HG03469 (cell line): Measurements from ENCODE around the gene TMF1.

ENCODE experiments used
- ATAC-seq: cut with Tn5 transposase; IDR thresholded peaks from one replicate; pipeline ENCODE4 v1.9.1; 2021; ENCODE audit warnings: mild to moderate bottlenecking, moderate library complexity, moderate number of reproducible peaks; ENCODE audit not compliant: unreplicated experiment

Gene TMF1

DNA sequence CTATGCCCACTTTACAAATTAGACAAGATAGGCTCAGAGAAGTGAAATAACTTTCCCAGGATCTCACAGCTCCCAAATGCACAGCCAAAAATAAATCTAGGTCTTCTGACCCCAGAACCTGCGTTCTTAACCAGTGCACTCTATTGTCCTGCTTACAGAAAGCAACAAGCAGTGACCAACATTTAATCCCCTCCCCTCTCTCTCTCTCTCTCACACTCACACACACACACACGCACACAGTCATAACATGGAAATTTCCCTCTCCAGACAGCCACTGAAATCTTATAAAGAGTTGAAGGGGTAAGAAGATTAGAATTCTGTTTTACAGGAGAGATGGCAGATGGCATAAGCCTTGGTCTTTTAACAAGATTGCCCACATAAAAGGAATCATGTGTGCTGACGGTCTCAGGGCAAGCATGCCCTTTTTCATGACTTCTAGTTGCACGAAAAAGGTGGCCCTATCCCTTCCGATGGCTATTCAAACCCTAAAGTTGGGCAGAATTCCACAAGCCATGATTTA is 68.1 kb downstream of the TMF1 start:
- no peak for ATAC-seq

DNA sequence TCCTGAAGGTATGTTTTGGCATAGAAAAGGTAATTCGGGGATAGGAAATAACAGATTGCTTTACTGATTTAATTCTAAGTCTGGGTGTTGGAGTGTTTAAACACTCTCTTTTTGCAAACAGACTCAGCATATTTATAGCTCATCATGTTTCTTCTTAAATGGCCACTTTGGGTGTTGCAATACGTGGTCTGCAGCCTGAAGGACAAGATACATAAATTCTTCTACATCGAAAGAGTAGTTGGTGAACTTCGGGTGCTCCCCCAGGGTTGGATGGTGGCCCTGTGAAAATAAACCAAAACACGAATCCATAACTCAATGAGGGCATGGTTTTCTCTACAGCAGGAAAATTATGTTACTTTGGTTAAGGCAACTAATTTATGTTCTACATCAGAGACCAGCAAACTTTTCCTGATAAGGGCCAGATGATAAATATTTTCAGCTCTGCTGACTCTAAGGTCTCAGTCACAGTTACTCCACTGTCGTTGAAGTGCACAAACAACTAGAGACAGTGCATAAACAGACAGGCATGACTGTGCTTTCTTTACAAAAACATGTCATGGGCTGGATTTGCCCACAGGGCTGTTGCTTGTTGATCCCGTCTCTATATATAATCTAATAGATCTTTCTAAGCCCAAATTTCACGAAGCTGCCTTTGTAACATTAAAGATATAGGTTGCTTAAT is 74.5 kb downstream of the TMF1 start:
- ATAC-seq, result no peak

DNA sequence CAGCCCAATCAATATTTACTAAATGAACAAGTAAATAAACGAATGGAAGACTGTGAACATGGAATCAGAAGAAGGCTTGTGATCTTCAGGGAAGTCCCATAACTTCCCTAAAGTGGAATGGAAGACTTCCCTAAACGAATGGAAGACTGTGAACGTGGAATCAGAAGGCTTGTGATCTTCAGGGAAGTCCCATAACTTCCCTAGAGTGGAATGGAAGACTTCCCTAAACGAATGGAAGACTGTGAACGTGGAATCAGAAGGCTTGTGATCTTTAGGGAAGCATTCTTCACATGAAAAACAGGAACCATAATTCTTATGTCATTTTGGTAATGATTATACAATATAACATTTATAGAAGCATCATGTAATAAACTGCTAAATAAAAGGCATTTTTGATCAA is 77.4 kb downstream of the TMF1 start:
- no peak for ATAC-seq

DNA sequence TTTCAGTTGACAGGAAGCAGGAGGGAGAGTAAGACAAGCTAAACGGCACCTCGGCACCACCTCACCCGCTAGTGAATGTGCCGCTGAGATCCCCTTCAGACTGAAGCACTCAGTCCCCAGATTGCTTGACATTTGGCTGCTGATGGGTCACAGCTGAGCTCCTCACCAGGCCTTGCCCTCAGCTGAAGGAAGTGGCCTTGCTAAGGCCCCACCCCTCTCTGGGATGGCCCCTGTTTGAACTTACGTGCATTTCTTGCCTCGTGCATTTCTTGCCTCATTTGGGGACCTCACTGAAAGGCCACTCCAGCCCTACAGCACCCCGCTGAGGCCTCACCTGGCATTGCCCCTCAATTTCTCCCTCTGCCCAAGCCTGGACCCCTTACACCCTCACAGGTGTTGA is 78.5 kb downstream of the TMF1 start:
- ATAC-seq, result no peak

DNA sequence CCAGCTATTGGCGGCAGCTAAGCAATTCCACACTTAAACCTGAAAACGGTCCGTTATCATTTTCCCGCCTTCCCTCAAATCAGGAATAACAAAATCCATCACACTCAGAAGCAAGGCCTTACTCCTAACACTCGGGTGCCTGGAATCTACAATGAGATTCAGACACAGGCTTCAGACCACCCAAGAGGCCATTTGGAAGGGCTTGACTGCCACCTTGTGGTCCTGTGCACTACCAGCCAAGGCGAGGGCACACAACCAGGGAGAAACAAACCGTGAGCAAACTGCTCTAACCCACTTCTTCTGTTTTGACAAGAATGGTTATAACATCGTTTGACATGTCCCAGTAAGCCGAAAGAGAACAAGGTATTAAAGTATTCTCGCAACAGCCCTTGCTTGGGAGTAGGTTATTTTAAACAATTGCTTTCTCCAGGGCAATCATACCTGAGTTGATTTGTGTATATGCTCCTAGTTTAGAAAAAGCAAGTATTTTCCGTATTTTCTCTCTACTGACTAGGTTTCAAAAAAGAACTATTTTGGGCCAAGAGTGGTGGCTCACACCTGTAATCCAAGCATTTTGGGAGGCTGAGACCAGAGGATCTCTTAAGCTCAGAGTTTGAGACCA is 79.7 kb downstream of the TMF1 start:
- no peak for ATAC-seq
